Activated CD4-positive, alpha-beta T cell treated with anti-CD3 and anti-CD28 coated beads, Interleukin-2, amount 50 U/mL, for 48 hours (primary cell): ENCODE data around the gene MASP1.

ENCODE experiments used
- DNase-seq, 2 experiments: peaks; one replicate each; pipeline ENCODE4 v3.0.0-alpha.2; 2020

The MASP1 gene

GRCh38 chr3:187291512-187292132 is at the start of gene MASP1:
MASP1 (minus strand) TSS chr3:187291737; CDS start chr3:187291632, 105 bp downstream.
- no peak for DNase-seq

- DNase-seq: no peak
These were observed 49.0 kb upstream of the MASP1 start for GRCh38 chr3:187340578-187340977.

GRCh38 chr3:187336322-187336721 is 44.8 kb upstream of the MASP1 start:
- no peak for DNase-seq

GRCh38 chr3:187334904-187335303 is 43.4 kb upstream of the MASP1 start:
- DNase-seq: no peak

GRCh38 chr3:187328691-187329090 is 37.2 kb upstream of the MASP1 start:
- DNase-seq: no peak

- no peak for DNase-seq
These were observed 36.3 kb upstream of the MASP1 start for GRCh38 chr3:187327845-187328244.

- DNase-seq: no peak
These were observed 34.1 kb upstream of the MASP1 start for GRCh38 chr3:187325632-187326031.

GRCh38 chr3:187323091-187323490 is 31.6 kb upstream of the MASP1 start:
- DNase-seq: no peak

- no peak for DNase-seq
These were observed 30.8 kb upstream of the MASP1 start for GRCh38 chr3:187322291-187322690.

GRCh38 chr3:187321766-187322165 is 30.2 kb upstream of the MASP1 start:
- no peak for DNase-seq

GRCh38 chr3:187319699-187320302 is 28.3 kb upstream of the MASP1 start:
- peak; percentile 68 to 80 for DNase-seq

GRCh38 chr3:187318819-187319616 is 27.5 kb upstream of the MASP1 start:
- DNase-seq: peak; percentile 41 to 44

- peak in 1 of 2 experiments; percentile 11 for DNase-seq
These were observed 24.3 kb upstream of the MASP1 start for GRCh38 chr3:187315872-187316271.

- DNase-seq: no peak
These were observed 22.6 kb upstream of the MASP1 start for GRCh38 chr3:187314176-187314575.

- DNase-seq: no peak
These were observed 19.5 kb upstream of the MASP1 start for GRCh38 chr3:187310954-187311470.

- no peak for DNase-seq
These were observed 18.7 kb upstream of the MASP1 start for GRCh38 chr3:187310226-187310625.

GRCh38 chr3:187305881-187306280 is 14.3 kb upstream of the MASP1 start:
- no peak for DNase-seq

- no peak for DNase-seq
These were observed 8.1 kb upstream of the MASP1 start for GRCh38 chr3:187299611-187300010.

GRCh38 chr3:187296911-187297310 is 5.4 kb upstream of the MASP1 start:
- no peak for DNase-seq

GRCh38 chr3:187296058-187296457 is 4.5 kb upstream of the MASP1 start:
- DNase-seq: no peak

- DNase-seq: no peak
These were observed 3.9 kb upstream of the MASP1 start for GRCh38 chr3:187295316-187296034.

GRCh38 chr3:187293516-187294430 is 2.2 kb upstream of the MASP1 start:
- no peak for DNase-seq
